GM06990 (cell line): Measurements from ENCODE around the gene ATP1B2.
"Not testable (repeated sequence)": the region's sequence is repeated elsewhere in the genome, so short reads cannot be mapped to it uniquely, and the experiment has no call there.

Experiments used
- DNase-seq: peaks from one replicate; pipeline ENCODE4 v3.0.0-alpha.2; 2011; ENCODE audit not compliant: insufficient read length; ENCODE audit errors: extremely low read depth
- H3K27me3 ChIP-seq: replicated peaks from 2 replicates; pipeline ENCODE4 v1.6.0; 2011; ENCODE audit warnings: low read length; ENCODE audit not compliant: control insufficient read depth, insufficient read depth
- H3K36me3 ChIP-seq: 2 replicates; pipeline ENCODE4 v1.5.1; 2011; ENCODE audit warnings: low read length; ENCODE audit not compliant: control insufficient read depth, insufficient read depth
- H3K4me3 ChIP-seq: replicated peaks from 2 replicates; pipeline ENCODE4 v1.5.1; 2011; ENCODE audit warnings: low read depth, mild to moderate bottlenecking, control low read depth, low read length
- TF ChIP-seq, protein P1 (sequence below): IDR thresholded peaks from 2 replicates; pipeline ENCODE4 v1.5.1; 2011; ENCODE audit warnings: low read length, control low read depth, mild to moderate bottlenecking, inconsistent platforms; ENCODE audit not compliant: insufficient read depth, poor library complexity, severe bottlenecking

ATP1B2 gene

DNA sequence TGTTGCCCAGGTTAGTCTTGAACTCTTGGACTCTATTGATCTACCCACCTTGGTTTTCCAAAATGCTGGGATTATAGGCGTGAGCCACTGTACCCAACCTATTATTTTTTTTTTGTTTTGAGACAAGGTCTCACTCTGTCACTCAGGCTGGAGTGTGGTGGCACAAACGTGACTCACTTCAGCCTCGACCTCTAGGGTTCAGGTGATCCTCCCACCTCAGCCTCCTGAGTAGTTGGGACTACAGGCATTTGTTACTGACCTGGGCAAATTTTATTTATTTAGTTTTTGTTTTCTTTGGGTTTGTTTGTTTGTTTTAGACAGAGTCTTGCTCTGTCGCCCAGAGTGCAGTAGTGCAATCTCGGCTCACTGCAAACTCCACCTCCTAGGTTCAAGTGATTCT lies 27.1 kb upstream of the ATP1B2 start:
- TF ChIP-seq, protein P1, sequence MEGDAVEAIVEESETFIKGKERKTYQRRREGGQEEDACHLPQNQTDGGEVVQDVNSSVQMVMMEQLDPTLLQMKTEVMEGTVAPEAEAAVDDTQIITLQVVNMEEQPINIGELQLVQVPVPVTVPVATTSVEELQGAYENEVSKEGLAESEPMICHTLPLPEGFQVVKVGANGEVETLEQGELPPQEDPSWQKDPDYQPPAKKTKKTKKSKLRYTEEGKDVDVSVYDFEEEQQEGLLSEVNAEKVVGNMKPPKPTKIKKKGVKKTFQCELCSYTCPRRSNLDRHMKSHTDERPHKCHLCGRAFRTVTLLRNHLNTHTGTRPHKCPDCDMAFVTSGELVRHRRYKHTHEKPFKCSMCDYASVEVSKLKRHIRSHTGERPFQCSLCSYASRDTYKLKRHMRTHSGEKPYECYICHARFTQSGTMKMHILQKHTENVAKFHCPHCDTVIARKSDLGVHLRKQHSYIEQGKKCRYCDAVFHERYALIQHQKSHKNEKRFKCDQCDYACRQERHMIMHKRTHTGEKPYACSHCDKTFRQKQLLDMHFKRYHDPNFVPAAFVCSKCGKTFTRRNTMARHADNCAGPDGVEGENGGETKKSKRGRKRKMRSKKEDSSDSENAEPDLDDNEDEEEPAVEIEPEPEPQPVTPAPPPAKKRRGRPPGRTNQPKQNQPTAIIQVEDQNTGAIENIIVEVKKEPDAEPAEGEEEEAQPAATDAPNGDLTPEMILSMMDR = no peak
- no peak for DNase-seq
- Histone ChIP-seq H3K36me3 (no peaks in the 10 kb centered on the region; the same call in 1 of the 2 replicates), H3K4me3 (no peak overlapping the region), H3K27me3 (no peaks in the 10 kb centered on the region)

DNA sequence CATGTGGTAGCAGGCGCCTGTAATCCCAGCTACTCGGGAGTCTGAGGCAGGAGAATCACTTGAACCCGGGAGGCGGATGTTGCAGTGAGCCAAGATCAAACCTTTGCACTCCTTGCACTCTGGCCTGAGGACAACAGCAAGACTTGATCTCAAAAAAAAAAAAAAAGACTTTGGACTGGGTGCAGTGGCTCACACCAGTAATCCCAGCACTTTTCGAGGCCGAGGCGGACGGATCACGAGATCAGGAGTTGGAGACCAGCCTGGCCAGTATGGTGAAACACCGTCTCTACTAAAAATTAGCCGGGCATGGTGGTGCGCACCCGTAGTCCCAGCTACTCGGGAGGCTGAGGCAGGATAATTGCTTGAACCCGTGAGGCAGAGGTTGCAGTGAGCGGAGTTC lies 25.0 kb upstream of the ATP1B2 start:
- not testable (repeated sequence) for H3K36me3 ChIP-seq, H3K27me3 ChIP-seq, DNase-seq, H3K4me3 ChIP-seq

DNA sequence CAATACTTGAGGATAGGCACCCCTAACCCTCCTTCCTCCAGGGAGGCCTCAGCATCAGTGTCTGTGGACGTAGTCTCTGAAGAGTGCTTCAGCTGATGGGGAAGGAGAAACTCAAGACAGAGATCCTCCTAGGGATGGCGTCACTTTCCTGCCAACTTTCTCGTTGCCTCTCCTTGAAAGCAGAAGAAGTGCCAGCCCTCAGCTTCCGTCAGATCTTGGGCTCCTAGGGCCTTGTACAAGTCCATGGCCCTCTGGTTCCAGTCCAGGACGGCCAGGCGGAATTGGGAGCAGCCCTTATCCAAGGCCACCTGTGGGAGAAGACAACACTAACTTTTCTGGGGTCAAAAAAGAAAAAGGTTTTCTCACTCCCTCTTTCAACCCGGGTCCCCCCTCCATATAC lies 24.4 kb upstream of the ATP1B2 start:
- no peaks in the 10 kb centered on the region for H3K27me3 ChIP-seq
- TF ChIP-seq, protein P1 = no peak
- no peaks in the 10 kb centered on the region; the same call in 1 of the 2 replicates for H3K36me3 ChIP-seq
- H3K4me3 ChIP-seq = no peak overlapping the region
- DNase-seq = no peak

DNA sequence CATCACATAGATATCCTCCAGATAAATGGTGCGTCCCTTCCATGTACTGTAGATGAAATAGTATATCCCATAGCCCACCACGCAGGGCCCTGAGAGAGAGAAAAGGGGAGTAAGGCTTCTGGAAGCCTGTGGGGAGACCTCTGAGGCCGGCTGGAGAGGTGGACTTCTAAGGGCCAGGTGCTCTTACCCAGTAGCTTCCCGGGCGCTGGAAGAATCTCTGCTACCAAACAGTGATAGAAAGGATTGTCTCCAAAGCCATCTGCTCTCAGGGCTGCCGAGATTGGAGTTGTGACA lies 23.8 kb upstream of the ATP1B2 start:
- Histone ChIP-seq H3K4me3 (peak overlapping the region; percentile 94), H3K36me3 (no peaks in the 10 kb centered on the region; the same call in 1 of the 2 replicates), H3K27me3 (no peaks in the 10 kb centered on the region)
- TF ChIP-seq, protein P1 = no peak
- no peak for DNase-seq

- H3K4me3 ChIP-seq = peak within 1 kb of the TSS; percentile 94
- H3K36me3 ChIP-seq = no peaks in the 10 kb centered on the region; the same call in 1 of the 2 replicates
- peak; percentile 91 for DNase-seq
- no peaks in the 10 kb centered on the region for H3K27me3 ChIP-seq
- TF ChIP-seq, protein P1 = no peak
Observed at GRCh38 chr17:7627250-7628121, 23.2 kb upstream of the ATP1B2 start, which contains the start of gene SAT2. Gene SAT2, minus strand, starts transcription at chr17:7627821. Its CDS starts 186 bp downstream, at chr17:7627635.

DNA sequence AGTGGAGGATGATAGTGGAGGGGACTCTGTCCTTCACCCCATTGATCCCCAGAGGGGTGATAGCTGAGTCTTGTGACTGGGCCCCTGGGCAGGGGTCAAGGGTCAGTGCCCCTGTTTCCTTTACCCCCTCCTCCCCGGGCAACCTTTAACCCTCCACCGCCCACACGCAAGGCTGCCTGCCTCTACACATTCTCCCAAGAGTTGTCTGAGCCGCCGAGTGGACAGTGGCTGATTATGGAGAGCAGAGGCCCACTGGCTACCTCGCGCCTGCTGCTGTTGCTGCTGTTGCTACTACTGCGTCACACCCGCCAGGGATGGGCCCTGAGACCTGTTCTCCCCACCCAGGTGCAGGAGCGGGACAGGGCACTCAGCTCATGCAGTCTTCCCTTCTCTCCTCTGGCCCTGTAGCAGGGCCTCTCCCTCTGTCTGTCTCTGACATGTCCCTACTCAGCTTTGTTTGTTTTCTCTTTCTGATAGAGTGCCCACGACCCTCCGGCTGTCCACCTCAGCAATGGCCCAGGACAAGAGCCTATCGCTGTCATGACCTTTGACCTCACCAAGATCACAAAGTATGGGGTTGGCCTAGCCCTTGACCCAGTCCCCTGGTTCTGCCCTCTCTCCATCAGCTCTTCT lies 20.7 kb upstream of the ATP1B2 start, which contains the start of gene SHBG:
Gene SHBG, plus strand, starts transcription at position 197 of the 633 bp plus-strand sequence. Its CDS starts 38 bp downstream, at position 235.
- Histone ChIP-seq H3K36me3 (no peaks in the 10 kb centered on the region; the same call in 1 of the 2 replicates), H3K4me3 (no peak within 1 kb of the TSS), H3K27me3 (no peaks in the 10 kb centered on the region)
- no peak for DNase-seq
- TF ChIP-seq, protein P1 = no peak
